Stimulated activated naive B cell treated with anti-CD40 and anti-IgM and Interleukin-4, amounts not matched to agents 10 μg/mL and 1 μg/mL and 100 μg/mL, for 72 hours (primary cell): ENCODE data around the gene YEATS2.

Source experiments
- ATAC-seq, 2 donors: fragments of 150-1000 bp; cut with Tn5 transposase; replicated peaks; 2 replicates each; pipeline ENCODE4 v1.10.0; 2021; ENCODE audit warnings: moderate library complexity in 1 of 2
- DNase-seq: peaks from one replicate; pipeline ENCODE4 v3.0.0; 2021
- H3K27ac Mint-ChIP-seq: one replicate; pipeline ENCODE4 v1.8.0; 2022; ENCODE audit warnings: mild to moderate bottlenecking, mixed read lengths
- H3K27me3 Mint-ChIP-seq, 2 donors: one replicate each; pipeline ENCODE4 v1.8.0; 2022; ENCODE audit warnings: mixed read lengths in 2 of 2
- H3K36me3 Mint-ChIP-seq, 2 donors: one replicate each; pipeline ENCODE4 v1.8.0; 2022; ENCODE audit warnings: mixed read lengths in 2 of 2, mild to moderate bottlenecking in 1 of 2
- H3K4me1 Mint-ChIP-seq, 2 donors: one replicate each; pipeline ENCODE4 v1.8.0; 2022; ENCODE audit warnings: mixed read lengths in 2 of 2, mild to moderate bottlenecking in 1 of 2
- H3K4me3 Mint-ChIP-seq, 2 donors: one replicate each; pipeline ENCODE4 v1.8.0; 2022; ENCODE audit warnings: mild to moderate bottlenecking in 2 of 2, mixed read lengths in 2 of 2, moderate library complexity in 1 of 2
- H3K9me3 Mint-ChIP-seq, 2 donors: one replicate each; pipeline ENCODE4 v1.8.0; 2022; ENCODE audit warnings: mixed read lengths in 2 of 2, mild to moderate bottlenecking in 1 of 2

YEATS2 gene

DNA sequence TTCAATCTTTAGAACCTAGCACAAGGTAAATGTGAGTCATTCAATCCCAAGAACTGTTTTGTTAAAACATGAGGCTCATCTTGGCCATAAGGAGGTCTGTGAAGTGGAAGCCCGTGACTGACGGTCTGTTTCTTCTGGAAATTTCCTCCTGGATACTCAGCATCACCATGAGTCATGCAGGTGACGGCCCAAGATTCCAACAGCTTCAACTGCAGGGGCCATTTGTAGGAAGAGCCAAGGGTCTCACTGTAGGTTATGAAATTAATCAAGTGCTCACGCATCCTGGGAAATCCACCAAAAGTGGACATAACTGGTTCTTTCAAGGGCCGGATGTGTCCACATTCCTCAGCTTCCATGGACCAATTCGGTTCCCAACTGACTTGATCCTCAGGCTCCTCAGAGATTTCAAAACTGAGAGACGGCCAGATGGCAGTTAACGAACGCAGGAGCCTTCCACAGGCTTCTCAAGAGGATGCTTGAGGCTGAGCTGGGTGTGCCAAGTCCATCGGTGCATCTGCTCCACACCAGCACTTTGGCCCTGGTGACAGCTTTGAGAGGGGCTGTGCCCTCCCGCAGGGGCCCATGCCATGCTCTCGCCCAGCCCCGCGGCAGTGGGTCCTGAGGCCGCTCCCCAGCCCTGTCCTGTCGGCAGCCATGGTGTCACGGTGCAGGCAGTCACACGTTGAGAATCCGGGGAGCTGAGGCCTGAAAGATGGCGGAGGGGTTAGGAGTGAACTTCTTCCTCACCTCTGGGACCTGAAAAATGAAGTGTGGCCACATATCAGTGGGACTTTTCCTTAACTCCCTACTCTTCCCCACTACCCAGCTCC is 119.3 kb downstream of the YEATS2 start:
- H3K27ac Mint-ChIP-seq, result no peak overlapping the region
- H3K36me3 Mint-ChIP-seq, result peaks cover 42 to 46% of the 10 kb centered on the region in 2 donors
- no peaks in the 10 kb centered on the region for H3K4me1 Mint-ChIP-seq
- no peak overlapping the region for H3K4me3 Mint-ChIP-seq
- ATAC-seq (no peak), DNase-seq (no peak)
- H3K27me3 Mint-ChIP-seq, result no peaks in the 10 kb centered on the region
- no peaks in the 10 kb centered on the region for H3K9me3 Mint-ChIP-seq

DNA sequence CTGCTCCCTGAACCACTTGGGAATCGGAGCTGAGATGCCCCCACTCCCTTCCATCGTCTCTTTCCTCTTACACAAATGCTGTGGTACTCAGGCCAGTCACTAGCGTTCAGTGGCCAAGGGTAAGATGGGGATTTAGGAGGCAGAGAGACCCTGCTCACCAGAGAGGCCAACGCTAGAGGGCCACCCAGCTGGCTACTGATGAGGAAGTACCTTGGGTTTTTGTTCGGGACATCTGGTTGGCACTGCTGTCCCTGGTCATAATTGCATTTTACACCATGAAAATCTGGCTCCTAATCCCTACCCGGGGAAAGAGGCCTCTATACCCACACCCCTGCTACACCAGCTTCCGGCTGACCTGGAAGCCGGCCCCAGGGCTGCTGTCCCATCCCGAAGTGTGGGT is 120.0 kb downstream of the YEATS2 start:
- ATAC-seq, result no peak
- H3K4me3 Mint-ChIP-seq, result no peak overlapping the region

DNA sequence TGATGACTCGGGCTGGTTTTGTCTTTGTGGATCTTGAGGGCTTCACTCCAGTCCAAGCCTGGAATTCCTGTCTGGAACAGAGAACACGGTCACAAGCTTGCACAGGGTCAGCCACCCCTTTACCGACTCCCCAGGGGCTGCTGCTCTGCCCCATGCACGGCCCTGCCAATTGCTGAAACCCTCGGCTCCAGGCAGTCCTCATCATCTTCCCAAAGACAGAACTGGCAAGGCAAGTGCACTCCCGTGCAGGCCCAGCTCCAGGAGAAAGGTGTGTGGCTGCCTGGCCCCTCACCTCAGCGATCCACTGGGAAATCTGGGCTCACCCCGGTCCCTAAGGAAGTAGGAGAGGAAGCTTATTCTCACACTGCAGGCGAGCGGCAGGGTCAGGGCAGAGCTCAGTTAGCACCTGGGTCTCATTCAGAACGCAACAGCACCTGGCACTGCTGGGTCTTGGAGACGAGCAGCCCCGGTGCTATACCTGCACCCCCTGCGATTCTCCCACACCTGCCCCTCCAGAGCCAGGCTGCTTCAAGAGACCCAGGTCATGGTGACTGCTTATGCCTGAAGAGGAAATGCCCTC is 120.5 kb downstream of the YEATS2 start:
- peaks cover 39 to 47% of the 10 kb centered on the region in 2 donors for H3K36me3 Mint-ChIP-seq
- no peak overlapping the region for H3K27ac Mint-ChIP-seq
- ATAC-seq (no peak), DNase-seq (no peak)
- peaks cover 0 to 2% of the 10 kb centered on the region in 2 donors for H3K4me1 Mint-ChIP-seq
- H3K27me3 Mint-ChIP-seq, result peaks cover 6 to 7% of the 10 kb centered on the region in 2 donors
- H3K9me3 Mint-ChIP-seq, result no peaks in the 10 kb centered on the region
- H3K4me3 Mint-ChIP-seq, result no peak overlapping the region

More for the DNA sequence above, 120.0 kb downstream of the YEATS2 start:
- no peak for DNase-seq
- H3K36me3 Mint-ChIP-seq, result peaks cover 44 to 49% of the 10 kb centered on the region in 2 donors
- peaks cover 0 to 2% of the 10 kb centered on the region in 2 donors for H3K4me1 Mint-ChIP-seq
- no peaks in the 10 kb centered on the region for H3K9me3 Mint-ChIP-seq
- H3K27me3 Mint-ChIP-seq, result peaks cover 6% of the 10 kb centered on the region in 2 donors
- H3K27ac Mint-ChIP-seq, result no peak overlapping the region

DNA sequence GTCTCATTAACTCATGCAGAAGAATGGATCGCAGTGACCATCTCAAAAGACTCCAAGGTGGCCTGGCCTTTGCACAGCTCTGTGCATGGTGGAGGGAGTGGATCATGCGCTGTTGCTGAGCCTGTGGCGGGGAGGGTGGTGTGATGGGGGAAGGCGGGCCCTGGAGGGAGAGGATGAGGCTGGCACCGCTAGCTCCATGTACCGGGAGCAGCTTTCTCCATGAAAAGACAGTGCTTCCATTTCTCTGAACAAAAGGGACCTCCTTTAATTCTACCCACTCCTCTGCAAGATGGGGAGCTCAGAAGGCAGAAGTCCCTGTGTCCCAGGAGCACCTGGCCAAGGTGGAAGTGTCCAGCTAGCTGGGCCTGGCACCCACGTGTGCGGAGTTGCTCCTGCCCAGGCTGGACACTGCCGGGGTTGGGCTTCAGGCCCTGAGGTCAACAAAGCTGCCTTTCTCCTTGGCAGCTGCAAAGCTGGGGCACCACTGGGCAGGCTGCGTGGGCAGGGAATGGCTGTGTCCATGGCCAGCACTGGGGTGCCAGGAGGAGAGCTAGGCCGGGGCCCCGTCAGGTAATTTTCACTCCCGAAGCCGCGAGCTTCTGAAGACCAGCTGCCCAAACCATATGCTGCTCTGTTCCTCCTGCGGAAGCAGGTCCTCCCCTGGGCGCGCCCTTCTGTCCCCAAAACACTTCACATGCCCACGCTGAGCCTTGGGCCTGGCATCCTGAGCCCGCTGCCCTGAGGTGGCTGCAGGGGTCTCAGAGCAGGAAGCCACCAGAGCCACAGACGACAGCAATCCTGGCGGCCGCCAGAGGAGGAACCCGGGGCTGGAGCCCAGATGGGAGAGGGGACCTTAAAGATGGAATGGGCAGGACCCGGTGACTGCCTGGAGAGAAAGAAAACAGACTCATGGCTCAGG is 121.4 kb downstream of the YEATS2 start:
- Mint-ChIP-seq H3K4me1 (peaks cover 2 to 3% of the 10 kb centered on the region in 2 donors), H3K27ac (no peak overlapping the region), H3K36me3 (peaks cover 38 to 47% of the 10 kb centered on the region in 2 donors), H3K27me3 (peaks cover 6 to 7% of the 10 kb centered on the region in 2 donors), H3K4me3 (no peak overlapping the region), H3K9me3 (no peaks in the 10 kb centered on the region)
- no peak for DNase-seq
- ATAC-seq, result no peak

DNA sequence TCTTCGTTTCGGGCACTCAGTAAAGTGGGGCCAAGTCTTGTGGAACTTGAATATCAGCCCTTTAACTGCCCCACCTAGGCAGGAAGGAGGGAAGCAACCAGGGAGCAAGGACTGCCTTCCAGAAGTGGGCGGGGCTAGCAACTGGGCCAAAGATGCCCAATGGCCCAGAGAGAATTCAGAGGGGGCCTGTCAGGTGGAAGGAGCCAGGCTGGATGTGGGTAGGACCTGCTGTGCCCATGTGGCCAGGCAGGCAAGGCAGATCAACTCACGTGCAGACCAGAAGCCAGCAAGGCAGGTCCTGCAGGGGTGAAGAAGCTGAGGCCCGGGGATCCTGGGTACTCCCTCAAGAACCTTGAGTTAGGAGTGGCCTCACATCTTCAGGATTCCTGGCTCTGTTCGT is 122.2 kb downstream of the YEATS2 start:
- H3K4me1 Mint-ChIP-seq, result peaks cover 9 to 11% of the 10 kb centered on the region in 2 donors
- ATAC-seq (no peak), DNase-seq (no peak)
- peaks cover 6 to 7% of the 10 kb centered on the region in 2 donors for H3K27me3 Mint-ChIP-seq
- no peak overlapping the region for H3K4me3 Mint-ChIP-seq
- peaks cover 35 to 44% of the 10 kb centered on the region in 2 donors for H3K36me3 Mint-ChIP-seq
- H3K9me3 Mint-ChIP-seq, result no peaks in the 10 kb centered on the region
- no peak overlapping the region for H3K27ac Mint-ChIP-seq

DNA sequence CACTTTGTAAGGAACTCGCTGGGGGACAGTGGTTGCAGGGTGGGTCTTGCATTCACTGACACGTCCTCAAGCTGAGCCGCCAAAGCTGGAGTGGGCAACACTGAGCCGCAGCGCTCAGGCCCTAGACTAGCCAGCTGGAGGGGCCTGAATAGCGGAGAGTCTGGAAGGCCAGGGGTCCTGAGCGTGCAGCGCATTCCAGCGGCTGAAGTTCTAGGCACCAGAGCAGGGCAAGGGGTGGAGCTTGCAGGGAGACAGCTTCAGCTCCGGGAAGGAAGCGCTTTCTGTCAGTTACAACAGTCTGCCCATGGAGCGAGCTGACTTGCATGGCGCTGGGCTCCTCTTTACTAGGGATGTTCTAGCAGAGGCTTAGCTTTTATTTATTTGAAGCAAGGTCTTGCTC is 125.0 kb downstream of the YEATS2 start:
- no peak for ATAC-seq
- Mint-ChIP-seq H3K36me3 (peaks cover 22 to 33% of the 10 kb centered on the region in 2 donors), H3K27me3 (peaks cover 6 to 7% of the 10 kb centered on the region in 2 donors), H3K27ac (no peak overlapping the region), H3K9me3 (no peaks in the 10 kb centered on the region), H3K4me1 (peaks cover 11% of the 10 kb centered on the region in 2 donors), H3K4me3 (no peak overlapping the region)
- DNase-seq, result no peak

DNA sequence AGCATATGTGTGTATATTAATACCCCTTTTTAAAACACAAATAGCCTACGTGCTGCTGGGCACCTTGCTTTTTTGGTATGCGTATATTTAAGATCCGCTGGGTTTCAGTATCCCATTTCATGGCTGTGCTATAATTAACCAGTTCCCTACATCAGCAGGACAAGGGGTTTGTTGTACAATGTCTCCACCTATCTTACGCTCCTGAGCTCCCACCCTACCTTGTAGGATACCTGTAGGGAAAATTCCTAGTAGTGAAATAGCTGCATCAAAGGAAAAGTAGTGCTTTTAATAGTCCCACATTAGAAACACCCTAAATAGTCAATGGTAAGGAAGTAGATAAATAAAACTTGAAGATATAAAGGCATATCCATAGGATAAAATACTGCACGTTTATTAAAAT is 126.4 kb downstream of the YEATS2 start:
- no peak for DNase-seq
- Mint-ChIP-seq H3K9me3 (no peaks in the 10 kb centered on the region), H3K27me3 (peaks cover 6 to 7% of the 10 kb centered on the region in 2 donors), H3K4me3 (peak overlapping the region; percentile 74 to 79), H3K4me1 (peaks cover 11% of the 10 kb centered on the region in 2 donors), H3K36me3 (peaks cover 21 to 34% of the 10 kb centered on the region in 2 donors), H3K27ac (no peak overlapping the region)
- ATAC-seq, result no peak

DNA sequence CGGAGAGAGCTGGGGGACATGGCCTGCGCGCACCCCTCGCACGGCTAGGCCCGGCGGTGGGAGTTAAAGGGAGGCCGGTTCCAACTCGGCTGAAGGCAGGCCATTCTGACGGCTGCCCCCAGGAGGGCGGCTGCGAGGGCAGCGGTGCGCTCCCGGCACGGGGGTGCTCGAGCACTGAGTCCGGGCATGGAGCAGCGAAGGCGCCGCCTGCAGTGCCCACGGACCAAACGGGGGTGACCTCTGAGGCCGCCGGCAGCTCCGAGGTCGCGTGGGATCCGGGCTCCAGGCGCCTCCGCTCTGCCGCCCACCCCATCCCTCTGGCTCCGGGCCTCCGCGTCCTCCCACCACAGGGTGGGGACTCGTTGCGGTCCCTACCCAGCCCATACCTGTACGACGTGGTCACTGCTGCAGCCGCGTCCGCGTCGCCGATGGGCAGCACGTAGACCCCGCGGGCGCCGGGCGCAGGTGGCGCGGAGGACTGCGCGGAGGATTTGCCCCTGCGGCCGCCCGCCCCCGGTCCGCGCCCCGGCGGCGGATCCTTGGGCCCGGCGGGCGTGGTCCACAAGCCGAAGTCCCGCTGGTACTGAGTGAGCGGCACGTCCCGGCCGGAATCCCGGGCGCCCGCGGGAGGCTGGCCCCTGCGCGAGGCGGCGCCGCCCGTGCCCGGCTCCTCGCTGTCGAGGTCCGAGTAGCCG is 127.3 kb downstream of the YEATS2 start:
- Mint-ChIP-seq H3K27ac (no peak overlapping the region), H3K27me3 (peaks cover 6 to 7% of the 10 kb centered on the region in 2 donors), H3K4me1 (peaks cover 11% of the 10 kb centered on the region in 2 donors), H3K36me3 (peaks cover 13 to 33% of the 10 kb centered on the region in 2 donors), H3K9me3 (no peaks in the 10 kb centered on the region), H3K4me3 (peak overlapping the region; percentile 74 to 79)
- ATAC-seq, result peak; percentile 44 to 65
- no peak for DNase-seq

DNA sequence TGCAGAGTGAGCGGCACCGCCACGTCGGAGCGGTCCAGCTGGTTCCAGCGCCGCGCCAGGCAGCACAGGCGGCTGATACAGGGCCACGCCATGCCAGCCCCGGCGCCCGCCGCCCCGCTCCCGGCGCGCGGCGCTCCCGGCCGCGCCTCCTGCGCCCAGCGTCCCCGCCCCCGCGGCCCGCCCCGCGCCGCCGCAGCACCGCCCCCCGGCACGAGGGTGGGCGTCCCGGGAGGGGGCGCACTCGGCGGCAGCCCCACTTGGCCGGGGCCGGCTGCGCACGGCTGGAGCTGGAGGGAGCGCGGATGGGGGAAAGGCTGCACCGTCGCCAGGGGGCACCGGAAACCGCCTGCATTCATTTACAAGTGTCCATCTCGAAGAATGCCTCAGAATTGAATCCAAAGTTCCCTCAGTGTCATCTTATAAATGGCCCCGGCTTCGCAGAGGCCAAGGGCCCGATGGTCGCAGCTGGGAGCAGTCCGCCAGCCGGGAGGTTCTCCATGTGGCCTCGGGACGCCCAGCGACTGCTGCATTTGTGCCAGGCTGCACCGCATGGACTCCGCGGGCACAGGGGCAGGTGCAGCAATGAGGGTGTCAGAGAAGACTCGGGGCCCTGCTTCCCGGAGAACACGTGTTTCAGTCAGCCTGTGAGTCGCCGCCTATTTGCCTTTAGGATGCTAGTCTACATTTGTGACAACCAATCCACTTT is 128.0 kb downstream of the YEATS2 start, which contains the start of gene MAP6D1:
TSS of gene MAP6D1 (minus strand) at position 122 of the 706 bp plus-strand sequence. CDS start at position 92, 30 bp downstream.
- H3K36me3 Mint-ChIP-seq, result peaks cover 14 to 36% of the 10 kb centered on the region in 2 donors
- peak within 1 kb of the TSS; percentile 74 to 79 for H3K4me3 Mint-ChIP-seq
- ATAC-seq (peak; percentile 57 to 68), DNase-seq (no peak)
- peak within 1 kb of the TSS; percentile 5 for H3K27ac Mint-ChIP-seq
- peaks cover 6 to 7% of the 10 kb centered on the region in 2 donors for H3K27me3 Mint-ChIP-seq
- H3K9me3 Mint-ChIP-seq, result no peaks in the 10 kb centered on the region
- peaks cover 11% of the 10 kb centered on the region in 2 donors for H3K4me1 Mint-ChIP-seq

DNA sequence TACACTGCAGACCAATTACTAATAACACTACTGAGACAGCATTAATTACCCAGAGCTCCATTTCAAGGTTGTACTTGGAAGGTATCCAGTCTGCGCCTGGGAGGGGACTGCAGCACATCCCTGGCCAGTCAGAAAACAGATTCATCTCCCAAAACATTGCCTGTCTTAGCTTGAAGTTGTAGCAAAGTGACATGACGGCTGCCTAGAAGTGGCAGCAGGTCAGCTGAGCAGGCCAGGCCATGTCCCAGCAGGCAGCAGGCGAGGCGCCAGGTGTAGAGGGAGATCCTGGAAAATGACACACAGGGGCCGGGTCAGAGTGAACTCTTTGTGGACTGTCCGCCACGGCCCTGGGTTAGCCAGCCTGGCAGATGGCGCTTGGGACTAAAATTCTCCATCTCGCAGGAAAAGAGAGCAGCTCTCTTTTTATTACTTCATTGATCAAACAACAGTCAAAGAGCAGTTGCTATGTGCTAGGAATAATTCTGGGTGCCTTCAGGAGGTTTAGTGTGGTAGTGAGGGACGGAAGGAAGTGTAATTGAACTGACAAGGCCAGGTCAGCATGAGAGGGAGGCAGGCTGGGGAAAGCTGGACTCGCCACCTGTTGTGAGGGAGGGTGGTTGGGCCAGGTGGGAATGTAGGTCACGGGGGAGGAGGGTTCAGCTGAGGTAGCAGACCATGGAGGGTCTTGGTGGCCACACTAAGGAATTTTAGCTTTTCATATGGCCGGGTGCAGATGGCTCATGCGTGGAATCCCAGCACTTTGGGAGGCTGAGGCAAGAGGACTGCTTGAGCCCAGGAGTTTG is 129.1 kb downstream of the YEATS2 start:
- no peak for ATAC-seq
- Mint-ChIP-seq H3K27ac (peak overlapping the region; percentile 3), H3K4me3 (peak overlapping the region in 1 of 2 donors; percentile 47), H3K27me3 (peaks cover 6 to 7% of the 10 kb centered on the region in 2 donors), H3K9me3 (no peaks in the 10 kb centered on the region), H3K36me3 (peaks cover 14 to 36% of the 10 kb centered on the region in 2 donors), H3K4me1 (peaks cover 11% of the 10 kb centered on the region in 2 donors)
- DNase-seq, result no peak

DNA sequence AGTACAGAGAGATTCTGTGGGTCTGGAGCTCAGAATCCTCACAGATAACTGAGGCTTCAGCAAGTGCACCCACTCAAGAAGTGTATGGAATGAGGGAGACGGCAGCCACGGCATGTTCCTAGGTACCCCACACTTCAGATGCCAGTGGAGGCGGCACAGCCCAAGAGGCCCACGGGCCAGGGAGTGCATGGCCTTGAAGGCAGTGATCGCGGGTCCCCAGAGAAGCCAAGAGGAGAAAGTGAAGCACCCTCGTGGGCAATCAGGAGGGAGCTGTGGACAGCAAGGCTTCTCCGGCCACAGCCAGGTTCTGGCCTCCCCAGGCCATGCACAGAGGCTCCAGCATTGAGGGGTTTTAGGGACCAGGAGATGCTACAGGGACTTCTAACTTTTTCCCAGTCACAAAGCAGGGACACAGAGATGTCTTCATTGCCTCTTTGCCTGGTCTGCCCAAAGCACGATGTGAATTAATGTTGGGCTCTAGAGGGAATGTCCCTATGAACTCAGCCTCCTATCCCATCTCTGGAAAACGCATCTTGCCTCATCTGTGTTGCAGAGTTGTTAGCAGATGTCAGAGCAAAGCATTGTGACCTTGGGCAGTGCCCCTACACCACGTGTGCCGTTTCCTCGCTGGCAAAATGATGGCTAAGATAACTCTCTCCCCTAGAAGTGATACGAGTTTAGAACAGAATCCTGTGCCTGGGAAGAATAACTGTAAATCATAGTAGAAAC is 130.4 kb downstream of the YEATS2 start:
- DNase-seq (no peak), ATAC-seq (no peak)
- Mint-ChIP-seq H3K4me3 (no peak overlapping the region), H3K4me1 (peaks cover 10 to 11% of the 10 kb centered on the region in 2 donors), H3K36me3 (peaks cover 13 to 35% of the 10 kb centered on the region in 2 donors), H3K9me3 (no peaks in the 10 kb centered on the region), H3K27me3 (no peaks in the 10 kb centered on the region), H3K27ac (peak overlapping the region; percentile 11)

DNA sequence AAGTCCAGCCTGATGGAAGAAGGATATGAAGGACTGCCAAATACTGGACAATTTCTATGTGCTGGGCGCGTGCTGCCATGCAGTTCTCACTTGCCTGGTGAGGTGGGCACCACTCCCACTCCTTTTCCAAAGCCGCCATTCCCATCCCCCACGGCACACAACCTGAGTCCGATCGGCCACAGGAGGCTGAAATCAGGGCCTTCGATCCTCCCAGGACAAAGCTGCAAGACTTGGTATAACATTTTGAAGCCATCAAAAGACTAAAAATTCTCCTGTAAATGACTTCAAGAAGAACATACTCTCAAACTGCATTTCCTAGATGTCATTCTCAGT is 130.9 kb downstream of the YEATS2 start:
- Mint-ChIP-seq H3K27ac (peak overlapping the region; percentile 11), H3K27me3 (no peaks in the 10 kb centered on the region), H3K4me1 (peaks cover 10 to 11% of the 10 kb centered on the region in 2 donors), H3K36me3 (peaks cover 18 to 40% of the 10 kb centered on the region in 2 donors), H3K4me3 (no peak overlapping the region), H3K9me3 (no peaks in the 10 kb centered on the region)
- ATAC-seq (no peak), DNase-seq (no peak)
